HPDE6-E6E7 (cell line): ENCODE results near the gene LSM10.

Experiments
- DNase-seq: peaks from one replicate; pipeline ENCODE4 v3.0.0; 2011; ENCODE audit warnings: missing footprints; ENCODE audit errors: extremely low spot score

The LSM10 gene

DNA sequence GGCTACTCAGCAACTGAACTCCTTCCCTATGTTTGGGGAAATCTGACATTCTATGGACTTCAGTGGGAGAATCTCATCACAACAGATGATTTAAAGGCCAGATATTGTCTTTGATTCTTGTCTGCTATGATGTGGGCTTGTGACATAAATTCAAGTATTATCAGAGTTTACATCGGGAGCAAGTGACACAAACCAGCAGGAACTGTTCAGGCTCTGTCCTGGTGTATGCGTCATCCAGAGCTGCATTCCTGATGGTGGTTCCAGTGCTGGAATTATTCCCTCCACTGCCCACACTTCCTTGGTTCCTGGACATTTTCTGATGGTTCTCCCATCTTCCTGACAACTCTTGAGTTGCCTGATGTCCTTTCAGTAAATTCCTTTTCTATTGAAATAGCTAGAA is 10.8 kb upstream of the LSM10 start:
- no peak for DNase-seq

GRCh38 chr1:36406440-36406839 is 8.7 kb upstream of the LSM10 start:
- no peak for DNase-seq

- no peak for DNase-seq
Measured at GRCh38 chr1:36402504-36402890, 4.8 kb upstream of the LSM10 start.

DNA sequence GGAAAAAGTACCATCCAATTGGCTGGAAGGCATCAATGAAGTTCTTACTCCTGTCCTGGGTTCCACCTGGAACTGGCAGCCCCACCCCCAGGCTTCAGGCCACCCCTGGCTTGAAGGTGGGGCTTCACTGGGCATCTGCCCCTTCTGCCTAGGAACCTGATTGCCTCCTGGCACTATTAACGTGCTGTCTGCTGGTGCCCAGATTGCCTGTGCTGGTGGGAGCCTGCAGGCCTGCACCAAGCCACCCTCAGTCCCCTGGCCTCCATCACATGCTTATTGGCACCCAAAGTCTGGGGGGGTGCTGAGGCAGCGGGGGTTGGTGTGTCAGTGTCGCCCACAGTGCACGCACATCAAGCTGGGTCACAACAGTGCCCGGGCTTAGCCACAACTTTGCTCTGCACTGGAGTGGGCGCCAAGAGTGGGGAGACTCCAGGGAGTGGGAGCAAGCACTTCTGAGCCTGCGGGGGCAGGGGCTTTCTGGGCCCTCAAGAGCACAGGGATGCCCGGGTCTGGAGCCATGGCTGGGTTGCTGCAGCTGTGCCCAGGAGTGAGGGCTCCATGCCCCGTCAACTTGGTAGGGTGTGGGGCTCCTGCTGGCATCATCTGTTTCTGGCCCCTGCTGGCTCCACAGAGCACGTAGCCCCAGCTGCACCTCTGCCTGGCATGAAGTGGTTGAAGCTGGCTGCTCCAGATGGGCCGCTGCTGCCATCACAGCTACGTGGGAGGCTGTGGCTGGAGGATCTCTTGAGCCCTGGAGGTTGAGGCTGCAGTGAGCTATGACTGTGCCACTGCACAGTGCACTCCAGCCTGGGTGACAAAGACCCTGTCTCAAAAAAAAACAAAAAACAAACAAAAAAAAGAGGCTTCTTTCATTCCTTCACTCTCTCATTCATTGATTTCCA is 4.1 kb upstream of the LSM10 start:
- DNase-seq = no peak

DNA sequence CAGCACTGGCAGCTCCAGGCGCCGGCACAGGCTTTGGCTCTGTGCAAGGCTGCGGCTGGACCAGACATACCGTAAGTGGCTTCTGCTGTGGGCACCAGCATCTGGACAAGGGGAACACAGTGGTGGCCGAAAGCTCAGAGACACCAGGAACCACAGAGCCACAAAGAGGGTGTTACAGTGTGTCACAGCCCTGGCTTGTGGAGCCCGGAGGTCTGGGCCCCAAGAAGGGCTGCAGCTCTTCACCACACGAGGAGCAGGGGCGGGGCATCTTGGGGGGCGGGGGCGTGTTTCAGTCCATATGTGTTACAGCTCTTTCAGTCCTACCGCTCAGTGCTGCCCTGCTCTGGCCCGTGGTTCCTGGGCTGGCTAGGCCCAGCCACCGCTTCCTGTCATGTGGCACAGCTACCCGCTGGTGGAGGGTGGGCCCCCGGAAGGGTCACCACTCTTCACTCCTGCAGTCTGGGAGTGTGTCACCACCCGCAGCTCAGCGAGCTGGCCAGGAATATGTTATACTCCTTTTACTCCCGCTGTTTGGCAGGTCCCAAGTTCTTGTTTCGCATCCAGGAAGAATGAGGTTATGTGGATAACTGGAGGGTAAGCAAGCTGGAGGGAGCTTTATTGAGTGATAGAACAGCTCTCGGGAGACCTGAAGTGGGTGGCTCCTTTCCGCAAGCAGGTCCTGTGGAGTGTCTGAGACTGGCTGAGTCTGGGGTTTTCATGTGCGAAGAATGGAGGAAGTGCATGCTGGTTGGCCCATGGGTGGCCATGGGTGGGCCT is 3.3 kb upstream of the LSM10 start:
- DNase-seq = no peak

- no peak for DNase-seq
Measured at GRCh38 chr1:36400514-36400824, 2.8 kb upstream of the LSM10 start.

- no peak for DNase-seq
Measured at GRCh38 chr1:36398370-36398977, 766 bp upstream of the LSM10 start.

GRCh38 chr1:36397083-36397377 is 678 bp downstream of the LSM10 start:
- DNase-seq = no peak

- no peak for DNase-seq
Measured at GRCh38 chr1:36396359-36396758, 1.3 kb downstream of the LSM10 start.

DNA sequence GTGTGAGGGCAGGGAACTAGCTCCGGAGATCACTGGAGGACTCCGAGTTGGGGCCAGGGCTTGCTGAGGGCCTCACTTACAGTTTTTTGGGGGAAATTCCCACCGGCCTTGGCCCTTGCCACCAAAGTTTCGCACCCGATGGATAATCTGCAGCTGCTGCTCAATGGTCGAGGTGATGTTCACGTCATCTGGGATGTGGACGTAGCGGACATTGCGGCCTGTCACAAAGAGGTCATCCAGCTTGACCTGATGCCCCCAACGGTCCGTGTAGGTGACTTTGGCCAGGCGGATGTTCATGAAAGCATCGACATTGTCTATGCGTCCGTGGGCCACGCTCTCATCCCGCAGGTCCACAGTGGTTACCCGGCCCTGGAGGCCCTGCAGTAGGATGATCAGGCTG is 4.0 kb downstream of the LSM10 start:
- no peak for DNase-seq

DNA sequence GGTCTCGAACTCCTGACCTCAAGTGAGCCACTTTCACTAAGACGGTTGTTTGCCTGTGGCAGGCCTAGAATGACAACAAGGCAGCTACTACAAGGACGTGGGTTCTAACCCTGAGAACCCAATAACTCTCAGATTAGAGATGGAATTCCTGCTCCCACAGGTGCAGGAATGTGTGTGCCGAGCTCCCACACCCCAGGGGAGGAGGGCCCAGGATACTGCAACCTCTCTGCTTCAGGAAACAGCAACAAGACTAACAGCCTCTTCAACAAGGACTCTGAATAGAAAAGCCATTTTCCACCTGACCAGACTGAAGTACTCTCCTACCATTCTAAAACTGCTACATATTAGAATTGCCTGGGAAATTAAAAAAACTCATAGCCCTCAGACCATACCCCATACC is 4.9 kb downstream of the LSM10 start:
- DNase-seq = no peak

- no peak for DNase-seq
Measured at GRCh38 chr1:36391271-36391670, 6.4 kb downstream of the LSM10 start.

DNA sequence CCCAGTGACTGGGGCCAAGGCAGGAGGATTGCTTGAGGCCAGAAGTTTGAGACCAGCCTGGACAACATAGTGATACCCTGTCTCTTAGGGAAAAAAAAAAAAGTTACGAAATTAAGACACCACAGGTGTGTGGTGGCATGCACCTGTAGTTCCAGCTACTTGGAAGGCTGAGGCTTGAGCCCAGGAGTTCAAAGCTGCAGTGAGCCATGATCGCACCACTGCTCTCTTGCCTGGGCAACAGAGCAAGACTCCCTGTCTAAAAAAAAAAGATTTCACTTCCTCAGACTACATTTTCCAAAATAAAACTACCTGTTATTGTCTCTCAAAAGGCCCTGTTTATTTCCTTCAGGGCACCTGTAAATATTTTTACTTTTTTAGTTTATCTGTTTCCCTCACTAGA is 7.3 kb downstream of the LSM10 start:
- no peak for DNase-seq

DNA sequence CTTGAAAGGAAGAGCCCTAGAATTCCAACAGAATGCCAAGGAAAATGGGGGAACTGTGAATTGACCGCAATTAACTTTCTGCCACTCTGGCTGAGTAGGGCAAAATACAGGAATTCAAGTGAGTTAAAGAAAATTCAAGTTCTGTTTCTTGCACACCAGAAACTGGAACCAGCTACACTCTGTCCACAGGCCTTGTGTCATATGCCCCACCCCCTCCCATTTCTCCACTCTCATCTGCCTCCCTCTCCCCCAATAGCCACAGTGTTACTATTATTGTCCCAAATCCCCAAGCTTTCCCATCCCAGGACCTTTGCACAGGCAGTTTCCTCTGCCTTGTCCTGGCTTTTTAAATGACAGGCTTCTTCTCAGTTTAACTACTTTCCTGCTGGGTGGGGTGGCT is 7.7 kb downstream of the LSM10 start:
- no peak for DNase-seq

GRCh38 chr1:36389261-36389660 is 8.4 kb downstream of the LSM10 start:
- DNase-seq = no peak

DNA sequence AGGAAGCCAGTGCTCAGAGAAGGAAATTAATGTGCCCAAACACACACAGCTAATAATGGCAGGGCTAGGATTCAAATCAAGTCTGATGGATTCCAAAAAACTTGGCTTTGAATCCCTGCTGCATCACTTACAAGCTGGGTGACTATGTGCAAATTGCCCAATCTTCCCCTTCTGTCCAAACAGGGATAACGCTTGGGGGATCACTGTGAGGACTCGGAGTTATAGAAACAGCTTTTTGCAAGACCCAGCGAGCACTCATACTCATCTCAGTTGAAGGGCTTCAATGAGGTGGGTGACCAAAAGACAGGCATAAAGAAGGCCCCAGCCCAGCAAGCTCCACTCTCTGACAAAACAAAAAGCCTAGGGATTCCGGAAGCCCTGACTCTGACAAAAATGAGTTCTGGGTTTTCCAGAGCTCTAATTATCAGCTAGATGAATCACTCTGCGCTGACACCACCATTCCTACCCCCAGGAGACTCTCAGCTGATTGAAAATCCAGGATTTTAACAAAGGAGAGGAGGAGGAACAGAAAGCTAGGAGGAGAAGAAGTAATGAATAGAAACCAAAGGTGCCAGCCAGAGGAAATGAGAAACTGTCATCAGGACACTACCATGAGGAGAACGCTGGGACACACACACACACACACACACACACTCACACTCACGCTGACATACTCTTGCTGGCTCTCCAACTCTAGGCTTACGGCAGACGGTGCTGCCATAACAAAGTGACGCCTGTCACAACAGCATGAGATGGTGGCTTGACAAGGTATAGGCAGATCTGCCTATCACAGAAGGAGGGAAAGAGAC is 10.4 kb downstream of the LSM10 start:
- DNase-seq = peak; percentile 22

- peak; percentile 99 for DNase-seq
Measured at GRCh38 chr1:36386265-36387140, 11.2 kb downstream of the LSM10 start.

DNA sequence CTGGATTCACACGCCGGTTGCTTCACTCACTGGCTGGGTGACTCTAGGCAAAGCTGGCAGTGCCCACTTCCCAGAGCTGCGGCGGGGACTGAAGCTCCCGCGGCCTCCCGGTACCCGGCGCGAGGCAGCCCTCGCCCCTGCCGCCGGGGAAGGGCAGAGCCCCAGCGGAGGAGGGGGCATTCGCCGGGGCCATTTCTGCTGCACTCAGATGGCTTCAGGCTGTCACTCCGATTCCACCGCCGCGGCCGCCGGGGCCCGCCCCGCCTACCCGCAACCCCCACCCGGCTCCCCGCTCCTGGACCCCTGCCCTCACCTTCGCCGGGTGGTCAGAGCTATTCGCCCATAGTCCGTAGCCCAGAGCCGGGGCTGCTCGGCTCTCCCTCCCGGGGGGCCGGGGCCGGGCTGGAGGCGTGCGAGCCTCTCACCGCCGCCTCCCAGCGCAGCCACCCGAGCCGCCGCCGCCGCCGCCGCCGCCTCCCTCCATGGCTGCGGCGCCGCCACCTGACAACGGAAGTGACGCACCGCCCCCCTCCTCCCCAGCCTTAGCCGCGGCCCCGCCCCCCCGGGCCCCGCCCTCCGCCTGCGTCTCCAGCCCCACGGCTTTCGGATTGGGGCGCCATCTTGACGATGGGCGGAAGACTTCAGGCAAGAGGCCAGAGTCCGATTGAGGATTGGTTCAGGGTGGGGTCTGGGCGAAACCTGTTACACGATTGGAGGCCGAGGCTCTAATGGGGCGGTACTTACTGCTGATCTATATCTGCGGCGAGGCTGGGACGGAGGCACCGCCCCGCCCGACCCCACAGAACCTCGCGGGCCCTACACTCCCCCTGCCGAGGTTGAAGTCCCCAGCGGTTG is 12.1 kb downstream of the LSM10 start, which contains the start of gene STK40:
Gene STK40 (minus strand): TSS at position 515 of the 855 bp plus-strand sequence. CDS start 24,592 bp downstream, outside the sequence.
- peak; percentile 76 for DNase-seq

- DNase-seq = peak; percentile 44
Measured at GRCh38 chr1:36384542-36385409, 12.9 kb downstream of the LSM10 start.
